Measurements from ENCODE around the gene FAM13B.

FAM13B gene

DNA sequence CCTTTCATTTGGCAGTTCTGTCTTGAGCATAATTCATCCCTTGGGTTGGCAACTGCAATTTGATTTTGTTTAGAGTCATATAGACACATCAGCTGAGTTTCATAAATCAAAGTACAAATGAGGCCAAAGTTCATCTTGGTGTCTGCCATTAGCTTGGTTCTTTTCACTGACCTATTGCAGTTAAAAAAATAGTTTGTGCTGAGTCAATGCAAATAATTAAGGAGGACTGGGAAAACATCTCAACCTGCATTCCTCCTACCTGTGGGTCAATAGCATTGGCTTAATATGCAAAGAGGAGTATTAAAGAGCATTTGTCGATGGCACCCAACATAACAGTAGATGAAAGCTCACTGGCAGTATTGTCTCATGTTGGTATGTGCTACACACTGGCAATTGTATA lies 142.0 kb downstream of the FAM13B start:
- DNase-seq = no peak

- no peak for DNase-seq
Observed at GRCh38 chr5:137888863-137889759, 143.8 kb downstream of the FAM13B start, which contains the start of gene PKD2L2. PKD2L2 (plus strand) TSS chr5:137889457; CDS start chr5:137889492, 35 bp downstream.

DNA sequence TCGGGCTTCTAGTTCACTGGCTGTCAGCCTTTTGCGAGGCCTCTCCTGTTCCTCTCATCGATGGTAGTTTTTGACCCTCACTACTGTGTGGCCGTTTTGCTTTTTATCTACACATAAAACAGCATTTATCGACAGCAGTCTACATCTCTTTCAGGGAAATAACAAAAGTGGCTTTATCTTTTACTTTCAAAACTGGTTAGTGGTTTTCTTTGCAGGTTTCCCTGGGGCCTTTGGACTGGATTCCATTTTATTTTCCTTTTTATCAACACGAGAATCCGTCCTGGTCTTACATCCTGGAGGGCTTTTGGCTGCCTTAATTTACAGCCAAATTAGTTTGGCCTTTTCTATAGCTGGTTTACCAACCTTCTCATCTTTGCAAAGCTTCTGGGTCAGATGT lies 144.4 kb downstream of the FAM13B start:
- DNase-seq = no peak
